HG03354 (cell line): Measurements from ENCODE around the gene EYA2.

Source experiments
- ATAC-seq: cut with Tn5 transposase; IDR thresholded peaks from one replicate; pipeline ENCODE4 v1.9.1; 2021; ENCODE audit warnings: mild to moderate bottlenecking; ENCODE audit not compliant: unreplicated experiment, poor library complexity, severe bottlenecking

EYA2 gene

DNA sequence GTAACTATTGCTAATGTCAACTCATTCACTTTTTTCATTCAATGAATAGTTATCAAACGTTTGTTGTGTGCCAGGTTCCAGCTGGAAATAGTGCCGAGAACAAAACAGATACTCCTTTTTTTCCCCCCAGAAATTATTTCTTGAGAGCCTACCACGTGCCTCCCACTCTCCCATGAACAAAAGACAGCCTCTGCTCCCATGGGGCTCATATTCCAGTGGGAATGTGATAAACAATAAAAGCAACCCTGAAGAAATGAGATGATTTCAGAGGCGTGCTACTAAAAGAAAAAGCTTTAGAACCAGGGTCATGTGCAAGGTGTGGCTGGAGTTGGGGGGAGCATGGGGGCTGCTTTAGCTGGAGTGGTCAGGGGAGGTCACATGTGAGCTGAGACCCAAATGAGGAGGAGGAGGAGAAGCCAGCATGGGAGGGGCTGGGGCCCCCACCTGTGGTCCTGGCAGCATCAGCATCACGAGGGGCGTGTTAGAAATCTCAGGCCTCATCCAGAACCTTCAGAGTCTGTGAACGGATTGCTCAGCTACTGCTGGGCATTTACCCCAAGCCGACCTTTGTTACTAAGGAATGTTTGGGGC lies 157.4 kb downstream of the EYA2 start:
- ATAC-seq, result no peak

DNA sequence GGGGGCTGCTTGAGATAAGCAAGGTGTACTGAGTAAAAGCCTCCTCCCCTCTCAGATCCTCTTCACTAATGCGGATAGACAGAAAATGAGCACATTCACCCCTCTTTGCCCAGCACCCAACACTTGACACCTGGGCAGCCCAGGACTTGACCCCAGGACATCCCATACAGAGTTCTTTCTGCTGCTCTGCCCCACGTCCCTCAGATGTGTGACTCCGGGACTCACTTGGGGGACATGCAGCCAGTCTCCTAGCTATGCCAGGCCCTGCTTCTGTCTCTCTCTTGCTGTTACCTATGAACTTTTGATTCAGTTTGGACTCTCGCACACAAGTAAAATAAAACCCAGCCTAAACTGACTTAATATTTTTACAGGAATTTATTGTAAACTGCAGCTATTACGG lies 159.9 kb downstream of the EYA2 start:
- no peak for ATAC-seq

DNA sequence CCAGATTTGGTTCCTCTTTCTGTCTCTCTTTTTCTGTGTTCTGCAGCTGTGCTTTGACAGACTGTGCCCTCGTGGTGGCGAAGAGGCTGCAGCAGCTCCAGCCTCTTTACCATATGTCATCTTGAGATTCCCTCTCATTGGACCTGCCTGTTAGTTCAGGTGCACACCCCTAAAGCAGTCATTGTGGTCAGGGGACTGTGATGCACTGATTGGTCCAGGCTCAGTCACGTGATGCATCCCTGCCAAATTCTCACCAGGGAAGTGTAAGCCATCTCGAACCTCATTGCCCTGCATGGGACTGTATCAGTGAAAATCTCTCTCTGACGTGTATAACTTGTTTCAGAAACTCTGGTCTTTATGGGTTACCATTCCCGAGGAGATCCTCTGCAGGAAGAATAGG lies 160.3 kb downstream of the EYA2 start:
- no peak for ATAC-seq

DNA sequence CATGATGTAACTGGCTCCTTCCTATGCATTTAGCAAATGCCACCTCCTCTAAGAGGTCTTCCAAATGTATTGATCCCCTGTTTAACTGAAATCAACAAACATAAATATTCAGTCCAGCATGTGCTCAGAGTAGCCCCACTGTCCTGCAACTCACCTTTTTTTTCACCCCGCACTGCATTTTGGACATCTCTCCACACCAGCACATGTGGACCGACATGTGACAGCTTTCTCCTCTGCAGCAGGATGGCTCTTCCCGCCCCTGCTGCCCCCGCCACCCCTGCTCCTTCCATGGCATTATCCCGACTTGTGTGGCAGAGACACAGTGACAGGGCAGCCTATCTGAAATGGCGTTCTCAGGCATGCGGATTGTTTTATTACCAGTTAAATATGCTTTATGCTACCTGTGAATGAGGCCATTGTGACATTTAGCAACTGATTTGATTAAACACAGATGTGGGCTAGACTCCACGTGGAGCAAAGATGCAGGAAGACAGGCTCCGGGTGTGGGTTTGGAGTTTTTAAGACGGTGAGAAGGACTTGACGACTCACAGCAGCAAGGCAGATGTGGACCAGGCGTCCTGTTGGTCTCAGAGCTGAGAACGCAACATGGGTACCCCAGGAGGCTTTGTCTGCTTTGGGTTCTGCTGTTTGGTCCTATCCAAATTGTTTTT lies 161.2 kb downstream of the EYA2 start:
- ATAC-seq, result no peak

DNA sequence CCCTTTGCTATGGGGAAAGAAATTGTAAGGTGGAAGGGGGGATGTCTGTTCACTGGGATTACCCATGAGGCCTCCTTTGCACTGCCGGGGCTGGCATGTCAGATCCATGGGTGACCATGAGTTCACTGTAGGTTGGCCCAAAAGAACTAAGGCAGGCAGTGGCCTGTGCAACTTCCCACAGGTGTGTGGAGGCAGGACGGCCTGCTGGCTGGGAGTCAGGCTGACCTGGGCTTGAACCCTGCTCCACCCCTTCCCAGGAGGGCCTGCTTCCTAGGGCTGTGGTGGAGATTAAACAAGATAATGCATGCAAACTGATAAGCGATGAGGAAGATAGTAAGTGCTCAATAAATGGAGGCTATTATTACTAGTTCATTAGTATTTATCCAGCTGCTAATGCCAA lies 163.0 kb downstream of the EYA2 start:
- no peak for ATAC-seq

DNA sequence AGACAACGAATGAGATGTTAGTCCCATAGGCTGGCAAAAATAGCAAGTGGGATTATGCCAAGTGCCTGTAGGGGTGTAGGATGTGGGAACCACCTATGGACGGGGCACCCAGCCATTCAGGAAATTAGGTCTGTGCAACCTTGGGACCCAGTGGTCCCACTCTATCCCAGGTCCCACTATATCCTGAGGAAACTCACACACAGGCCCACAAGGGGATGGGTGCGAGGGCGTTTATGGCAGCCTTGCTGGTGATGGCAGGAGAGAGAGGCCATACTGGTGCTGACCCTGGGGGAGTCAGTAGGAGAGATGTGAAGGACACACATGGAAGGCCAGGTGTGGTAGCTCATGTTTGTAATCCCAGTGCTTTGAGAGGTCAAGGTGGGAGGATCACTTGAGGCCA lies 163.6 kb downstream of the EYA2 start:
- ATAC-seq, result no peak

DNA sequence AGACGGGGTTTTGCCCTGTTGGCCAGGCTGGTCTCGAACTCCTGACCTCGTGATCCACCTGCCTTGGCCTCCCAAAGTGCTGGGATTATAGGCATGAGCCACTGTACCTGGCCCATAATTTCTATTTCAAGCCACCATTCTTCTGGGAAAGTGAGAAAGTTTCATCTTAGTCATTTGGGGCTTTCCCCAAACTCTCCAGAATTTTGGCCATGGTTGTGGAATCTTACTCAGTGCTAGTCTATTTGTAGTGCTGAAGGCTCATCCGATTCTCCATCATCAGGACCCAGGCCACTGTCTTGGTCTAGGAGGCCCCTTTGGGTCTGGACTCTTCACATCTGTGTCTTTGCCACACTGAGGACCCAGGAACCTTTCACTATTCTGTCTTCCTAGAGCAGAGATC lies 164.9 kb downstream of the EYA2 start:
- no peak for ATAC-seq

DNA sequence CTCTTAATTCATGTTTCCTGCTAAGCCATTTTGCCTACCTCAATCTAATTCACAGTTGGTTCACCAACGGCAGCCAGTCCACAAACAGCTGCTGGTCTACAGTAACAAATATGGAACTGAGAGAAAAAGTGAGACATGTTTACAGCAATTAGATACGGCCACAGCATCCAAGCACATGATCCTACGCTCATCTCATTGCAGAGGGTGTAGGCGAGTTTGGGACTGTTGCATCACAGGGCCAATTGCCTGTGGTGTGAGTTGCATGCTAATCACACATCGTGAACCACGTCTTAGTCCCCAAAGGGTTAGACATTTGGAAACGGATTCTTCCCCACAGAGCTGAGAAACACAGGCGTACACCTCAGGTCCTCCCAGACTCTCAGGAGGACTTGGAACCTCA lies 166.9 kb downstream of the EYA2 start:
- ATAC-seq, result no peak

DNA sequence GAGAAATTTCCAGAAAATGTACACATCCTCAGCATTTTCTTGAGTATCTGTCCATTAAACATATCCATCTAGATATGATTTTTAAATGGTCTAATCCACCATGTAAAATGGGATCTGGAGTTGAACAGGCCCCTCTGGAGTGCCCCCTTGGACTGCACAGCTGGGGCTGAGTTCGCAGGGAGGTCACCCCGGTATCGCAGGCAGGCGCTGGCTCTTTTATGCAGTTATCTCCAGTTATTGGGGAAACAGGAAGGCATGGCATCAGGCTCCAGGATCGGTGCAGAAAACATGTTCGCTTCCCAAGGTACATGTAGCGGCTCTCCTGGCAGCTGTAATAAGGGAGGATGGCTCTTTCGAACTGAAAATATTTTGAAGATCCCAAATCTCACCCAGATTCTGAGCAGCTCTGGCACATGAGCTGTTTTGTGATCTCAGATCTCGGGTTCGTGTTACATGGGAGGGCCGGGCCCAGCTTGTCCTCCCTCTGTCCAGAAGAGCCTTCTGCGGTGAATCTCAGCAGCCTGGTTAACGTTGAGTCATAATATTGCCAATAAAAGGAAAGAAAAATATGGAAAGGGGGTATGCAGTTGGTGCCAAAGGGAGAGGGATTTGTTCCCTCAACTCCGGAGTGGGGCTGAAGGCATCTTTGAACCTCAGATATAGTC lies 167.7 kb downstream of the EYA2 start:
- ATAC-seq, result no peak

DNA sequence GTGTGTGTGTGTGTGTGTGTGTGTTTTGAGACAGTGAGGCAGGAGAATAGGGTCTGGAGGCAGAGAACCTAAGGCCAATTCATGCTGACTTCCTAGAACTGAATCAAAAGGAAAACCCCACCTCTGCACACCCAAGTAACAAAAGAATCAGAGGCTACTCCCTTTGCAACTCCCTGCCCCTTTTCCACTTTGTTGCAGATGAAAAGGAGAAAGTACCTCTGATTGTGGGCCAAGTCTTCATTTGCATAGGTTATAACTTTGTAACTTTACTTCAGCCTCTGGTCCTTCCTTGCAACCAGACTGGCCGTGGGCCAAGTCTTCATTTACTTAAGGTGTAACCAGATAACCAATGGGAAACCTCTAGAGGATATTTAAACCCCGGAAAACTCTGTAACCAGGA lies 168.8 kb downstream of the EYA2 start:
- ATAC-seq, result no peak

DNA sequence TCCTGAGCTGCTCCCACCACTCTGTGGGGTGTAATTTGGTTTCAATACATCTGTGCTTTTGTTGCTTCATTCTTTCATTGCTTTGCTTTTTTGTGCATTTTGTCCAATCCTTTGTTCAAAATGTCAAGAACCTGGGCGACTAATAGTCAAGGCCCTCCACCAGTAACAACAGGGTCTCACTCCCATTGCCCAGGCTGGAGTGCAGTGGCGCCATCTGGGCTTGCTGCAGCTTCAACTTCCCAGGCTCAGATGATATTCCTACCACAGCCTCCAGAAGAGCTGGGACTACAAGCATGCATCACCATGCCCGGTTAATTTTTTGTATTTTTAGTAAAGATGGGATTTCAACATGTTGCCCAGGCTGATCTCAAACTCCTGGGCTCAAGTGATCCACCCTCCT lies 169.2 kb downstream of the EYA2 start:
- no peak for ATAC-seq

DNA sequence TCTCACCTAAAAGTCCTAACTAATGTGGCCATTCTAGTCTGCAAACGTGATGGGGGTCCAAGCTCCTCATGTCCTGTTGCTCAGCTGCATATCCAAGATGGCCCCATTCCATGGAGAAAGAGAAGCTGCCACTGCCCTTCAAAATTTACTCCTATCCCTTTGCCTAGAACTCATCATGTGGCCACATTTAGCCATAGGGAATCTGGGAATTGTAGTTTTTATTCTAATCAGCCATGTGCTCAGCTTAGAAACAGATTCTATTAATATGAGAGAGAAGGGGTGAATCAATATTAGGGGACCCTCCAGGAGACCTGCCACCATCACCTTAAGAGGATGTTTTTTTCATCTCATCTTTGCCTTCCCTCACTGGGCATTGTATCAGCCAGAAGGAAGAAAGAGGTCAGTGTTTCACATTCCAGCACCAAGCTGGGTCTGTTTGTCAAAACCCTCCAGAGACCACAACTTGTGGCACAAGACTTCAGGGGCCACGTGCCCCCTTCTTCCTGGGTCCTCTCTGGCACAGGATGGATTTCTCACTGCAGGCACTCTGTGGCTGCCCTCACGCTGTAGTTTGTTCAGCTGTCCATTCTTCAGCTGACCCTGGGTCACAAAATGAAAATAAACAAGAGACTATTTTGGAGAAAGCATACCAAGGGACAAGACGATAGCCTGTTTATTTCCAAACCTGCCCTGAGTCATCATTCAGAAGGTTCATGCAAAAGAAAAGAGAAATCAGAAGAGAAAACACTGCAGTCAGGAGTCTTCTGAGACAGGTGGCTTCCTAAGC lies 172.0 kb downstream of the EYA2 start:
- ATAC-seq, result no peak

DNA sequence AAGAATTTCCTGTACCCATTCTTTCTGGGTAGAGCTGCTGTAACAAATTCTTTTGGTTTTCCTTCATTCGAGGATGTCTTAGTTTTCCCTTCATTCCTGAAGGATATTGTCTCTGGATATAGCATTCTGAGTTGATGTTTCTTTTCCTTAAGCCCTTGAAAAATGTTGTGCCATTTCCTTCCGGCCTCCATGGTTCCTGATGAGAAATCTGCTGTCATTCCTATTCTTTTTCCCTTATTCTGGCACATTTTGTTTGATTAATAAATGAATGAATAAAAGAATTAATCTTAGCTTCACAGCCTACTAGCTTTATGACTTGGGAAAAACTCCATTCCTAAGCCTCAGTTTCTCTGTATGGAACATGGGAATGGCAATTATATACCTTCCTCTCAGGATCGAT lies 173.1 kb downstream of the EYA2 start:
- ATAC-seq, result no peak

DNA sequence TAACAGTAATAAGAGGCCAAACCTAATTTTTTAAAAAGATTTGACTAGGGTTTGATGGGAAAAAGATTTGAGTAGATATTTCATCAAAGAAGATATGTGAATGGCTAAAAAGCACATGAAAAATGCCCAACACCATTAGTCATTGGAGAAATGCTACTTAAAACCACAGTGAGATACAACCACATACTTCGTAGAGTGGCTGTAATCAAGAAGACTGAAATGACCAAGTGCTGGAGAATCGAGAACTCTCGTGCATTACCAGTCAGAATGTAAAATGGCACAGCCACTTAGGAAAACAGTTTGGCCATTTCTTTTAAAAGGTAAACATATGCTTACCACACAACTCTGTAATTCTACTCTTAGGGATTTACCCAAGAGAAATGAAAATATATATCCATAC lies 175.5 kb downstream of the EYA2 start:
- ATAC-seq, result no peak

DNA sequence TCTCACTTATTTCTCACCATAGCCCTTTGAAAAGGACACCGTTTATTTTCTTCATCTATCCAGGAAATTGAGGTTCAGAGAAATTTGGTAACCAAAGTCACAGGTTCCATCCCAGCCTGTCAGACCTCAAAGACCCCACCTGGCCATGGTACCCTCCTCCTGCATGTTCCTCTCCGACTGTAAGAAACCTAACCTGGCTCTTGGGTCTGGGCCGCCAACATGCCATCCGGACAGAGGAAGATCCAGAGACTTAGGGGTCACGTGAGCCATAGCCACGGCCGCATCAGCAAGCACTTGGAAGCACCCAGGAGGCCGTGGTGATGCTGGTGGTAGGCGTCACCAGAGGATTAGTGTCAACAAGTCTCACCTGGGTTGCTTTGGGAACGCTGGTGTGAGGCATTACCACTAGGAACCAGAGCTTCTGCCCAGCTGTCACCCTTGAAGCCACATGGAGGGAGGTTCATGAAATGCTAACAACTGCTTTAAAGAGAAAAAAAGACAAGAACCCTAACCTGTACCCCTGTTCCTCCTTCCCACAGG lies 177.1 kb downstream of the EYA2 start:
- ATAC-seq, result no peak

DNA sequence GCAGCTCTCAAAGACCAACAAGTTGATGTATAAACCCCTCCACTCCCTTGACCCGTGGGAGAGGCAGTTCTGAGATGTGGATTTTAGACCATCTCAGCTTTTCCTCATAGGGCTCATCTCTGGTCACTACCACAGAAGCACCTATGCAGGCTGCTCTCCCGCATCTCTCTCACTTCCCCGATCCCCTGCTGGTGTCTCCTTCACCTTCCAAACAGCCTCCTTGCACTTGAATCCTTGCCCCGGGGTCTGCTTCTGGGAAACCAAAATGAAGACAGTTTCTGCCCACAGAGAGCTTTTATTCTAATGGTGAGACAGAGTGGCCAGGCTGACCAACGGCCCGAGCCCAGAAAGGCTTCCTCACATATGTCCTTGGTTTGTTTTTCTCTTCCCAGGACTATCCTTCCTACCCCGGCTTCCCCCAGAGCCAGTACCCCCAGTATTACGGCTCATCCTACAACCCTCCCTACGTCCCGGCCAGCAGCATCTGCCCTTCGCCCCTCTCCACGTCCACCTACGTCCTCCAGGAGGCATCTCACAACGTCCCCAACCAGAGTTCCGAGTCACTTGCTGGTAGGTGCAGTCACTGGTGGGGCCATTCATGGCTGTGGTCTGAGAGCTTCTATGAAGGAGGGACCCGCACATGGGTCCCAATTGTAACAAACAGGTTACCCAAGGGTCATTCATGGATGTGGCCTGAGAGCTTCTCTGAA lies 179.3 kb downstream of the EYA2 start:
- no peak for ATAC-seq

DNA sequence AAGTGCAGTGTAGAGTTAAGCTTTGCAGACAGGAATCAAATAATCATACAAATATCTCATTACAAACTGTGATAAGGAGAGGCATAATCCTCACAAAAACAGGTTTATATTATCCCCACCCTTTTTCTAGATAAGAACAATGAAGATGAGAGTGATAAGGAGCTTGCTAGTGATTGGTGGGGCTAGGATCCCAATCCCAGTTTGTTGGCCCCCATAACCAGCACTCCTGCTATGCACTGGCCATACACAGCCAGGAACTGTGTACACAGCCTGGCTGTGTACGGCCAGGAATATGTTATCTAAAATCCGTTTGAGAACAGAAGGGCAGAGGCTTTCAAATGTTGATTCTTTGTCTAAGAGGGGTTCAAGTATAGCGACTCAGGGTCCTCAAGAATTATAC lies 180.6 kb downstream of the EYA2 start:
- ATAC-seq, result no peak

DNA sequence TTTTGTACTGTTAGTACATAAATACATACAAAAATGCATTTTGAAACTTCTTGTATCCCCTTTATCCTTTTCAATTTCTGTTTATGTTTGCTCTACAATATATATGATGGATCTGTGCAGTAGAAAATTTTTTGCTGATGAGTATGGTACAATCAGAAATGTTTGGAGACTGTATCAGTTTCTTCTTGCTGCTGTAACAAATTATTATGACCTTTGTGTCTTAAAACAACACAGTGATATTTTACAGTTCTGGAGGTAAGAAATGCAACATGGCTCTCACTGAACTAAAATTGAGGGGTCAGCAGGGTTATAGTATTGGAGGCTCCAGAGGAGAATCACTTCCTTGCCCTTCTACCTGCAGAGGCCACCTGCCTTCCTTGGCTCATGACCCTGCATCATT lies 184.4 kb downstream of the EYA2 start:
- ATAC-seq, result no peak

DNA sequence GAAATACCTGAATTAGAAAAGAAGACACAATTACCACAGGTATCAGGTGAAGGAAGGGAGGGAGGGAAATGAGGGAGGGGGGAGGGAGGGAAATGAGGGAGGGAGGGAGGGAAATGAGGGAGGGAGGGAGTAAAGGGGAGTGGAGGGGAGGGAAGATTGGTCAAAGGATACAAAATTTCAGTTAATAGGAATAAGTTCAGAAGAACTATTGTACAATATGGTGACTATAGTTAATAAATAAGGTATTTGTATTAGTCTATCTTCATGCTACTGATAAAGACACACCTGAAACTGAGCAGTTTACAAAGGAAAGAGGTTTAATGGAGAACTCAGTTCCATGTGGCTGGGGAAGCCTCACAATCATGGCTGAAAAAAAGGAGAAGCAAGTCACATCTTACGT lies 185.7 kb downstream of the EYA2 start:
- no peak for ATAC-seq

DNA sequence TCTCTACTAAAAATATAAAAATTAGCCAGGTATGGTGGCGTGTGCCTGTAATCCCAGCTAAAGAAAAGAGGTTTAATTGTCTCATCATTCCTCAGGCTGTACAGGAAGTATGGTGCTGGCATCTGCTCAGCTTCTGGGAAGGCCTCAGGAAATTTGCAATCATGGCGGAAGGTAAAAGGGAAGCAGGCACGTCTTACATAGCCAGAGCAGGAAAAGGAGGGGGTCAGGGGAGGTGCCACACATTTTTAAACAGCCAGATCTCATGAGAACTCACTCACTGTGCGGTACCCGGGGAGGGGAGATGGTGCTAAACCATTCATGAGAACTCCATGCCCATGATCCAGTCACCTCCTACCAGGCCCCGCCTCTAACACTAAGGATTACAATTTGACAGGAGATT lies 191.7 kb downstream of the EYA2 start:
- no peak for ATAC-seq
